Fibroblast of the aortic adventitia (primary cell): Measurements from ENCODE around the gene ACKR2. TPM values are rescaled to one million over a fixed set of nuclear protein-coding genes. Genes with fewer than 3 reads are reported as not detected.

ENCODE experiments used
- DNase-seq: peaks from one replicate; pipeline ENCODE4 v3.0.0-alpha.2; 2010; ENCODE audit warnings: low read depth
- H3K4me3 ChIP-seq: 2 replicates; pipeline ENCODE4 v1.5.1; 2011; ENCODE audit warnings: low read depth, mild to moderate bottlenecking, control low read depth, low read length, moderate library complexity
- total RNA-seq: library from RNA; depleted of rRNA; stranded (reverse); fragments of >200 nt; gene quantifications from 2 replicates; pipeline ENCODE4 v1.2.3, GENCODE V29; 2012; ENCODE audit warnings: low replicate concordance
- TF ChIP-seq, protein P1 (sequence below): IDR thresholded peaks from 2 replicates; pipeline ENCODE4 v1.5.1; 2011; ENCODE audit warnings: mild to moderate bottlenecking, low read length, control low read depth, inconsistent platforms; ENCODE audit not compliant: insufficient read depth

Gene ACKR2
- total RNA-seq, 1 donor, result under 0.01 TPM

DNA sequence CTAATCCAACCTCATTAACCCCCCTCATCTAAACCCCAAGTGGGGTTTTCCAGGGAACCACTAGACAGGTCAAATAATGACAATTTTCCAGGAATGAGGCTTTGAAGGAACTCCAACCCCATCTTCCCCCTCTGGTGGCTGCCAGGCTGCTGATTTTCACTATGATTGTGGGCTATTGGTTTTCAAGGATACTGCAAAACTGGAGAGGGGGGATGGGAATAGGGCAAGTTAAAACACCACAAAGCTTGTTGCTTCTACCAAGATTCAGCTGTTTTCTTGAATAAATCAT lies 86.3 kb downstream of the ACKR2 start:
- TF ChIP-seq, protein P1, sequence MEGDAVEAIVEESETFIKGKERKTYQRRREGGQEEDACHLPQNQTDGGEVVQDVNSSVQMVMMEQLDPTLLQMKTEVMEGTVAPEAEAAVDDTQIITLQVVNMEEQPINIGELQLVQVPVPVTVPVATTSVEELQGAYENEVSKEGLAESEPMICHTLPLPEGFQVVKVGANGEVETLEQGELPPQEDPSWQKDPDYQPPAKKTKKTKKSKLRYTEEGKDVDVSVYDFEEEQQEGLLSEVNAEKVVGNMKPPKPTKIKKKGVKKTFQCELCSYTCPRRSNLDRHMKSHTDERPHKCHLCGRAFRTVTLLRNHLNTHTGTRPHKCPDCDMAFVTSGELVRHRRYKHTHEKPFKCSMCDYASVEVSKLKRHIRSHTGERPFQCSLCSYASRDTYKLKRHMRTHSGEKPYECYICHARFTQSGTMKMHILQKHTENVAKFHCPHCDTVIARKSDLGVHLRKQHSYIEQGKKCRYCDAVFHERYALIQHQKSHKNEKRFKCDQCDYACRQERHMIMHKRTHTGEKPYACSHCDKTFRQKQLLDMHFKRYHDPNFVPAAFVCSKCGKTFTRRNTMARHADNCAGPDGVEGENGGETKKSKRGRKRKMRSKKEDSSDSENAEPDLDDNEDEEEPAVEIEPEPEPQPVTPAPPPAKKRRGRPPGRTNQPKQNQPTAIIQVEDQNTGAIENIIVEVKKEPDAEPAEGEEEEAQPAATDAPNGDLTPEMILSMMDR, result no peak
- H3K4me3 ChIP-seq, result no peak overlapping the region
- DNase-seq, result no peak

DNA sequence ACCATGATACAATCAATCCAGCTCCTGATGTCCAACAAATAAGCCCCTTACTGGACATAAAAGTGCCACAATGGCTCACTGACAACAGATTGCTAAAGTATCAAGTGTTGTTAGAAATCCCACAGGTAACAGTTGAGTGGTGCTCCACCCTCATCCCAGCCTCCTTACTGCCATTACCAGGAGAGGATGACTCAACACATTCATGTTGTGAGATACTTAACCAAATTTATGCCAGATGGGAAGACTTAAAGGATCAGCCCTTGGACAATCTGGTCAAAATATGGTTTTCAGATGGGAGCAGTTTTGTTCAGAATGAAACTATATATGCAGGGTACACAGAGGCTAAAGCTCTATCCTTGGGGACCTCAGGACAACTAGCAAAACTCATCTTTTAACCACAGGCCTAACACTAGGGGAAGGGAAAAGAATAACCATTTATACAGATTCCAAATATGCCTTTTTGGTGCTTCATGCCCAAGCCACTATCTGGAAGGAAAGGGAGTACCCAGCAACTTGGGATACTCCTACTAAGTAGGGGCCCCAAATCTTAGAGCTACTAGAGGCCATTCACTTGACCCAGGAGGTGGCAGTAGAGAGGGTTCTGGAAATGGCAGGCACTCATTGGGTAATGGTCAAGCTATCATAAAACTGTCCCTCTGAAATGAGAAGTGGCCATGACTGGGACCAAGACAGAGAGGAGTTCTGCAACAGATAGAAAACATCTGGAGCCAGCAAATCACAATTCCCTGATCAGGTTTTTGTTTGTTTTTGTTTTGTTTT lies 89.8 kb downstream of the ACKR2 start:
- TF ChIP-seq, protein P1, result peak; percentile 10
- no peak overlapping the region for H3K4me3 ChIP-seq
- DNase-seq, result no peak

DNA sequence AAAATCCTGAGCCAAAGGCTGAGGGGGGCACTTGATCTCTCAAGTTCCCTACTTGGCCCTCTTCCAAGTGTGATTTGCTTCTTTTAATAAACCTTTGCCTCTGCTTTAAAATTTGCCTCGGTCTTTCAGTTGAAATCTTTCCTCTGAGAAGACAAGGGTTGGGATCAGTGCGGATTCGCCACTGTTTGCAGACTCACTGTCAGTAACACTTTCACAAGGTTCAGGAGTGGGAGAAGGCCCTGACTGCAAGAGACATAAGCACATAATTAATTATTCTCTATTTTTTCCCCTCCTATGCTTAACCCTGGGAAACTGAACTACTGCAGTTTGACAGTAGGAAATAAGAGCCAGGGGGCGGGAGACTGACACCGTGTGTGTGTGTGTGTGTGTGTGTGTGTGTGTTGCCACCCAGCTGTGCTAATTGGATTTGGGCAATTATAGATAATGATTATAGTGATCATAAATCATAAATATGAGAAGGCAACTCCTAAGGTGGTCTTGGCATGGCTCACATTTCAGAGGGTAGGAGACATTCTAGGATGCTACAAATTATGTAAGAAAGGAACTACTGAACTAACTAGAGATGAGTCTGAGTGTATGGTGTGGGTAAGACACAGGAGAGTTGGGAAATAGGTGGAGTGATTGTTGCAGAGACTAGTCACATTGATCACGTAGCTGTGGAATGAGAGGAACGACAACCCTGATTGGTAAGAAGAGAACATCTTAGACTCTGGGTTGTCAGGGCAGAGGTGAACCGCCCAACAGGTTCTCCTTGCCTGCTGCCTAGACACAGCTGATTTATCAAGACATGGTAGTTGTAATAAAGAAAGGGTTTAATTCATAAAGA lies 91.2 kb downstream of the ACKR2 start:
- DNase-seq, result no peak
- no peak overlapping the region for H3K4me3 ChIP-seq
- TF ChIP-seq, protein P1, result no peak

DNA sequence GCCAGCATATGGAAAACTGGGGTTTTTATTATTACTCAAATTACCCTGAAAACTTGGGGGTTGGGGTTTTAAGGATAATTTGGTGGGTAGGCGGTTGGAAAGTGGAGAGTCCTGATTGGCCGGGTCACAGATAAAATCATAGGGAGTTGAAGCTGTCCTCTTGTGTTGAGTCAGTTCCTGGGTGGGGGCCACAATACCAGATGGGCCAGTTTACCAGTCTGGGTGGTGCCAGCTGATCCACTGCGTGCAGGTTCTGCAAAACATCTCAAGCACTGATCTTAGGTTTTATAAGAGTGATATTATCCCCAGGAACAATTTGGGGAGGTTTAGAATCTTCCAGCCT lies 91.8 kb downstream of the ACKR2 start:
- no peak overlapping the region for H3K4me3 ChIP-seq
- no peak for DNase-seq
- TF ChIP-seq, protein P1, result no peak

DNA sequence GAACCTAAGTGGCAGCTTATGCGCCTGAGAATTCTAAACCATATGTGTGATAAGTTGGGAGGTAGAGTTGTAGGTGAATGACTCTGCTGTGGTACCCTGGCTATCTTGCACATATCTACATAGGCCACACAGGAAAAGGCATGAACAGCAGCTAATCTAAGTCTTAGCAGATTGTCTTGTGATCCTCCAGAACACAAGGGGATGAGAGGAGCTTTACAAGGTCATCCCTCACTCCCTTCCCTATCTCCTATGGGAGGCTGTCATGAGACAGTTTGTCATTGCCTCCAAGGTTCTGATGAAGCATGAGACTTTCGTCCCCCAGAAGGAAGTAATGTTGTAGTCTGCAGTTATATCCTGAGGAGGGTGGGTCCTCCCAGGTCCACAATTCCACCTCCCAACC lies 93.0 kb downstream of the ACKR2 start:
- no peak overlapping the region for H3K4me3 ChIP-seq

DNA sequence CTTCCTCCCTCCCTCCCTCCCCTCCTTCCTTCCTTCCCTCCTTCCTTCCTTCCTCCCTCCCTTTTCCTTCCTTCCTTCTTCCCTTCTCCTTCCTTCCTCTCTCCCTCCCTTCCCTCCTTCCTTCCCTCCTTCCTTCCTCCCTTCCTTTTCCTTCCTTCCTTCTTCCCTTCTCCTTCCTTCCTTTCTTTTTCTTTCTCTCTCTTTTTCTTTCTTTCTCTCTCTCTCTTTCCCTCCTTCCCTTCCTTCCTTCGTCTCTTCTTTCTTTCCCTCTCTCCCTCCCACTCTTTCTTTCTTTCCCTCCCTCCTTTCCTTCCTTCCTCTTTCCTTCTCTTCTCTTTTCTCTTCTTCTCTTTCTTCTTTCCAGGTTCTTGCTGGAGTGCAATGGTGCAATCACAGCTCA lies 94.8 kb downstream of the ACKR2 start:
- no peak for DNase-seq
- H3K4me3 ChIP-seq, result no peak overlapping the region
- TF ChIP-seq, protein P1, result no peak

More for the DNA sequence above, 93.0 kb downstream of the ACKR2 start:
- DNase-seq, result no peak
- TF ChIP-seq, protein P1, result no peak
